Suppressor macrophage treated with lipopolysaccharide for 1 hour (primary cell): ENCODE results near the gene CD82.

Source experiments
- DNase-seq, 3 donors: peaks; one replicate each; pipeline ENCODE4 v3.0.0-alpha.2; 2020 to 2022

The CD82 gene

GRCh38 chr11:44577231-44577830 is 11.9 kb downstream of the CD82 start:
- no peak for DNase-seq

GRCh38 chr11:44578279-44578678 is 12.8 kb downstream of the CD82 start:
- no peak for DNase-seq

DNA sequence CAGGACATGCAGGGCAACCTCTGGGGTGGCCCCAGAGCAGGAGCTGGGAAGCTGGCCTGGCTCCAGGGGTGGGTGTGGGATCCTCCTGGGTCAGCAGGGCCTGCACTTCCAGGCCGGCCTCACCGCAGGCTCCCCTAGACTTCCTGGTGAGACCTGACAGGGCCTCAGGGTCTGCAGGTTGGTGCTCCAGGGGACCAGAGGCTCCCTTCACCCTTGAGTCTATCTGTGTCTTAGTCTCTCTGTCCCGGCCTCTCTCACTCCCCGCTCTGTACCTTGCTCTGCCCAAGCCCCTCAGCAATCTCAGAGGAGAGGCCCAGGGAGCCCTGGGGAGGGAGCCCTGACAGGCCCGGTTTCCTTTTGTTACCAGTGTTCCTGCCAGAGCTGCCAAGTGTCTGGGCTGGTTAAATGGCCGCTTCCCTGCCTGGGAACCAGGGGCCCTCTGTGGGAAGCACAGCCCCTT is 13.9 kb downstream of the CD82 start:
- no peak for DNase-seq

- no peak for DNase-seq
These were observed 15.2 kb downstream of the CD82 start for GRCh38 chr11:44580701-44581100.

- DNase-seq, result no peak
These were observed 15.8 kb downstream of the CD82 start for GRCh38 chr11:44581246-44581645.

- no peak for DNase-seq
These were observed 17.3 kb downstream of the CD82 start for GRCh38 chr11:44582641-44583352.

- DNase-seq, result no peak
These were observed 17.8 kb downstream of the CD82 start for GRCh38 chr11:44583353-44583669.

GRCh38 chr11:44585421-44585820 is 20.0 kb downstream of the CD82 start:
- no peak for DNase-seq

DNA sequence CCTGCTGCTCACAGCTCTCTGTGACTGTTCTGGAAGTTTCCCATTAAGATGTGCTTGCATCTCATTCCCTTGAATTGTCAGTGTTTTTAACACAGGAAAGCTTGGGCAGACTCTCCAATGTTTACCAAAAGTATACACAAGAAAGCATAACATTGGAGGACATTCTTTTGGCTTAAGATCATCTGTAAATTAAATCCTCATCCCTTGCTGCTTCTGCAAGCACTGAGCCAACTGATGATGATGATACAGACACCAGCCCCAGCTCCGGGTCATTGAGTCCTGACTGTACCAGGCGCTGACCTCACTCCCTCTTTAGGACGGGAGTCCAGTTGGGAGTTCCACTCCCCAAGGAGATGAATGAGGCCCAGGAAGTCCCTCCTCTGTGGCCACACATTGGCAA is 23.8 kb downstream of the CD82 start:
- no peak for DNase-seq

- DNase-seq, result peak in 2 of 3 donors; percentile 41 to 44
These were observed 25.3 kb downstream of the CD82 start for GRCh38 chr11:44590769-44591168.

- DNase-seq, result peak in 1 of 3 donors; percentile 55
These were observed 26.1 kb downstream of the CD82 start for GRCh38 chr11:44591557-44591956.

GRCh38 chr11:44592125-44592940 is 26.9 kb downstream of the CD82 start:
- peak; percentile 92 to 96 (median 96) for DNase-seq

DNA sequence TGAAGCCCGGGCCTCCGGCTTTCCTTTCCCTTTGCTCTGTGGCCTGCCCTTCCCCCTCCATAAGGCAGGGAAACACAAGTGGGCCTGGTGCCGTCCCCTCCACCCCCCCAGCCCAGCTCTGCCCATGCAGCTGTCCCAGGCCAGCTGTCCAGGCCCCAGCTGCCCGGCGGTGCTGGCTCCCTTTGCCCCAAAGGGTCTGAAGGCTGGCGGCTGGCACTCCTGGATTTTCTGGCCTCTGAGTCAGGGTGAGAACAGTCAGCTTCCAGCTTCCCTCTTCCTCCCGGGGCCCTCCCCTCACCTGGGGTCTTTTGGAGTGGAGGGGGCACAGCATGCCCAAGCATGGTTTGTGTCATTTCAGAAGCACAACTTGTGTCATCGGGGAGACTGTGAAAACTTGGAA is 27.8 kb downstream of the CD82 start:
- DNase-seq, result peak; percentile 62 to 71 (median 62)

DNA sequence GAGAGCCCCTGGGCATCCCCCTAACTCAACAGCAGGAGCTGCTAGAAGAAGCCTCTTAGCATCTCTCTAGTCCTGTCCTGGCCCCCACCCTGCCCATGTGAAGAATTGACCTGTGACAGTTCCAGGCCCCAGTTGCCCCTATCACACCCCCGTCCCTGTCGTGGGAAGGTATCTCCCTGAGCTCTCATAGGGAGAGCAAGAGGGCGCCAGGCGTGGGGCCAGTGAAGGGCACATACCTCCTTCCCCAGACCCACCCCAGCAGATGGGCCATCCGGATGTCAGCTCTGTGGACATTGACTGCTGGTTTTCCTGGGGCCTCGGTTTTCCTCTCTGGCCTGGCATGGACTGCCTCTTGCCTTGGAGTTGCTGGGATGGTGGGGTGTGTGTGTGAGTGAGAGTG is 29.5 kb downstream of the CD82 start:
- peak in 1 of 3 donors; percentile 38 for DNase-seq

DNA sequence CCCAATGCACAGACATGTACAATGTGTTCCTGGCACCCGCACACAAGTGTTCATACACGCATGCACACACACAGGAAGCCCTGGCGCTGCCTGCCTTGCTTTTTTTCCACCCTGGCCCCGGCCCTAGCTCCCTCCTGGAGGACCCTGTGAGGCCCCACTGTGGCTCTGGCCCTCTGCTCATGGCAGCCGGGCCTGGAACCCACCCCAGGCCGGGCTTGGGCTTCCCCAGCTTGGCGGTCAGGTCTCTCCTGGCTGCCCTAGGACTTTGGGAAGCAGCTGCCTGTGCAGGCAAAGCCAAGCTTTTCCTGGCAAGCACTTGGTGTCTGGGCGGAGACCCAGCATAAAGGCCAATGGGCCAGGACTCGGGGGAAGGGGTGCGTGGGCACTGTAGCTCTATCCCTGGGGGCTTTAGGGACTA is 30.5 kb downstream of the CD82 start:
- no peak for DNase-seq

- DNase-seq, result no peak
These were observed 31.2 kb downstream of the CD82 start for GRCh38 chr11:44596525-44597276.

DNA sequence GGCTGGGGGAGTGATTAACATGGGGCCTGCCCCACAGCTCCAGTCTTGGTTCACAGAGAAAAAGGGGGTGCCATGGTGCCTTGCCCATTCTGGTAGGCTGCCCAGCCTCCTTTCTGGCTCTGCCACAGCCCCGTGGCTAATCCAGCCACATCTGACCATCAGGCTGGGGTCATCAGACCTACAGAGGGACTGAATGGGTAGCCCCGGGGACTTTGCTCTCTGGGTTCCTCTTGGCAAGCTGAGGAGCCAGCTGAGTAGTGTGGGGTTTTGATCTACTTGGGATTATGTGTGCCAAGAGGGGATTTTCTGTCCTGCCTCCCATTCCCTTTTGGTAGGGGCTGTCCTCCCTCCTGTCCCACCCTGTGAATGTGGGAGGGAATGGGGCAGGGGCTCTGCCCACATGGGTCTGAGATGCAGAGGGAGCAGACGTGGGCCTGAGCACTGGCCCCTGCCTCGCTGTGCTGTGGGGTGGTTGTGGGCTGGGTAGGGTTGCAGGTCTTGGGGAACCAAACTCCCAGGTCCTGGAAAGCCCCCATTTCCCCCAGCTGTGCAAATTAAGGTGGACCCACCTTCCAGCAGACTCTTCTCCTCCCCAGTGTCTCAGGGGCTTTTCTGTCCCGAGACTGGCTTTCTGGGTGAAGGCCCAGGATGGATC is 32.0 kb downstream of the CD82 start:
- DNase-seq, result peak in 1 of 3 donors; percentile 46

DNA sequence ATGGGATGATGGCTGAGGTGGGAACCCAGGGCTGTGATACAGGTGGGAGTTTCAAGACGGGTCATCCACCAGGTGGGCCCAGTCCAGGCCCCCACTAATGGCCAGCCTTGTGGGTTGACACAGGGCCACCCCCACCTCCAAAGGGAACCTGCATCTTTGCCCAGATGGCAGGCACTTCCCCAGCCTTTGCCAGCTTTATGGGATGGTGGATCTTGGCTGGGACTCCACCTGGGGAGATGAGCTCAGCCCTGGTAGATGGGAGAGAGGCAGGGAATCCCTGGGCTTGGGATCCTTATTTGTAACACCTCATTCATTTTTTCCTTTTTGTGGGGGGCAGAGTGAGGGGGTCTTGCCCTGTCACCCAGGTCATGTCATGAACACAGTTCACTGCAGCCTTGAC is 33.4 kb downstream of the CD82 start:
- no peak for DNase-seq

DNA sequence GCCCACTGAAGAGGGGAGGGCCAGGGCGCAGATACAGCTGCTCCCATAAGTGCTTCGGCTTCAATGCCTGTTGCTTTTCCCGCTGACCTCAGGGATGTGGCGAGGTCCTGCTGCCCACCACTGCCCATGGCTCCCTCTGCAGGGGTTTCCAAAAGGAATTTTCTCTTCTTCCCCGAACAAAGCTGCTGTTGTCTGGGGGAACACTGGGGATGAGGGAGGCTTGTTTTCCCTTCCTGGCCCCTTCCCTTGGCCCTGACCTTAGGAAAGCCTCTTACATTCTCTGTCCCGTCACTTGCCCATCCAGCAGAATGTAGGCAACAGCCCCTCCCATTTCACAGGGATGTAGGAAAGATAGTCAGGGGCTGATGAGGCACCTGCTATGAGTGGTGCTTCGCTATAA is 34.8 kb downstream of the CD82 start:
- no peak for DNase-seq

DNA sequence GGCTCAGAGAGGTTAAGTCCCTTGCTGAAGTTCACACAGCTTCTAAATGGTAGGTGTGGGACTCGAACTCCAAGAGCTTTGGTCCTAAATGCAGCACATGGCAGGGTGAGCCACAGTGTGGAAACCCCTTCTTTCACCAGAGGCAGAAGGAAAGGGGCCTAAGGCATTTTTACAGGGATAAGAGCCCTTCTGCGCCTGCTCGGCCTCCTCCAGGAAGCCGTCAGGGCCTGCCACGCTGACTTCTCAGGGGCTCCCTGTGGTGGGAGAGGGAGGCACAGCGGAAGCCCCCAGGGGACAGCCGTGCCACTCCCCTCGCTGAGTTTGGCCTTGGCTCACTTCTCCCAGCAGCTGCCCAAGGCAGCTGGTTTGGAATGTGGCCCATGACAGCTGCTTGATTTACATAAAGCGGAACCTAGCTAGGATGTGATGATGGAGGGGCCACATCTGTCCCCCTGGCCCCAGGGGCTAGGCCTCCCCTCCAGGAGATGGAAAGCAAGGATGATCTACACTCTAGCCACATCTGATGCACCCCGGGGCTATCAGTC is 35.4 kb downstream of the CD82 start:
- peak in 2 of 3 donors; percentile 58 for DNase-seq

- peak; percentile 85 to 92 (median 90) for DNase-seq
These were observed 36.3 kb downstream of the CD82 start for GRCh38 chr11:44601471-44602370.
